ENCODE data around the gene RUNX3. TPM values are rescaled to one million over a fixed set of nuclear protein-coding genes. Genes with fewer than 3 reads are reported as not detected.

The RUNX3 gene
- total RNA-seq, 1 donor from 2014 or later: 0.41 TPM

GRCh38 chr1:24955779-24956365 lies 25.8 kb upstream of the RUNX3 start:
- Mint-ChIP-seq H3K36me3 (no peaks in the 10 kb centered on the region), H3K9me3 (no peaks in the 10 kb centered on the region), H3K27ac (no peak overlapping the region), H3K4me1 (ENCODE audit: unreplicated experiment) (no peaks in the 10 kb centered on the region), H3K27me3 (peaks cover 9% of the 10 kb centered on the region), H3K4me3 (no peak overlapping the region)
- TF ChIP-seq CTCF (conservative IDR thresholded peaks at IDR 0.05): no peak
- DNase-seq (ENCODE audit: extremely low spot score, unreplicated experiment): no peak

DNA sequence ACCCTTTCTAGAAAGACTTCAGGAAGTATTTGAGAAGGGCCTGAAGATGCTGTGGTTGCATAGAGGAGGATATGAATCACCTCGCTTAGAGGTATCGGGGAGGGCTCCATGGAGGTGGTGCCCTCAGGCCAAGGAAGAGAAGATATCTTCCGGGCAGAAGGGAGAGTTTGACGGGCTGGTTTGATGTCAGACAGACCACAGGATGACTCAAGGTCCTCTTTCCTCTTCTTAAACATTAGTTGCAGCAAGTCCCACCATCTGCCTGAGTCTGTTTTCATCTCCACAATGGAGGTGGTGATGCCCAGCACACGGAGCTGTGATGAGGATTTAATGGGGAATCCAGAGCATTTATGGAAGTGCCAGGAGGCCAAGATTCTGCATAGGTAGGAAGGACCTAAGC lies 25.1 kb upstream of the RUNX3 start:
- Mint-ChIP-seq H3K4me3 (no peak overlapping the region), H3K27ac (peak overlapping the region; percentile 6), H3K4me1 (ENCODE audit: unreplicated experiment) (no peaks in the 10 kb centered on the region), H3K9me3 (no peaks in the 10 kb centered on the region), H3K36me3 (no peaks in the 10 kb centered on the region), H3K27me3 (peaks cover 9% of the 10 kb centered on the region)
- TF ChIP-seq CTCF (conservative IDR thresholded peaks at IDR 0.05): no peak
- no peak for DNase-seq (ENCODE audit: extremely low spot score, unreplicated experiment)

DNA sequence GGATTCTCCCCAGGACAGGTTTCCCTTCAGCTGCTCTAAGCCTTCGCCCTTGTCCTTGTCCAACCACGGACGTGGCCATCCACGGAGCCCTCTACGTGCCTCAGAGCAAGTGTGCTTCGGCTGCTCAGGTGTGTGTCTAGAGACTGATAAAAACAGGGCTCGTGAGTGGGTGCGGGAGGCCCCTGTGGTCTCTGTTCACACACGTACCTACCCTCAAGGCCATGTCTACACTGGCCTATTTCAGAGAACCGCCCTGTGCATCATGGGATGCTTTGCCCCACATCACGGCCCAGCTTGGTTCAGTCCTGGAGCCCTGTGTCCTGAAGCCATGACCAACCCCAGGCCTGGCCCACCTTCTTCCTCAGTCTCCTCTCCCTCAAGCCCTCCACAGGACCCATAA lies 24.6 kb upstream of the RUNX3 start:
- Mint-ChIP-seq H3K27ac (no peak overlapping the region), H3K36me3 (no peaks in the 10 kb centered on the region), H3K4me3 (no peak overlapping the region), H3K27me3 (peaks cover 6% of the 10 kb centered on the region), H3K9me3 (no peaks in the 10 kb centered on the region), H3K4me1 (ENCODE audit: unreplicated experiment) (no peaks in the 10 kb centered on the region)
- no peak for DNase-seq (ENCODE audit: extremely low spot score, unreplicated experiment)
- TF ChIP-seq CTCF (conservative IDR thresholded peaks at IDR 0.05): no peak

DNA sequence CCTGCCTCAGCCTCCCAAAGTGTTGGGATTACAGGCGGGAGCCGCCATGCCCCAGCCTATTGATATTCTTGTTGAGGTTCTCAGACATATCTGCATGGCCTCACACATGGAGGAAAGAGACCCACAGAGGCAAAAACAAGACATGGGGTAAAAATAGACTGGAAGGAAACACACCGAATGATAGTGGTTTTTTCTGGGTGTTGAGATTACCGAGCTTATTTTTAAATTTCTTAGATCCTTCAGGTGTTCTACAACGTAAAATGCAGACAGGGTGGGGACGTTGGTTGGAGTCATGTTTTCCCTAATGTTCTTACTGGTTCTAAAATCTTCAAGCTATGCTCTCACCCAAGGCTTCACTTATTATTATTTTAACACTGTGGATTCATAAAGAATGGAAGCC lies 23.9 kb upstream of the RUNX3 start:
- H3K4me1 Mint-ChIP-seq (ENCODE audit: unreplicated experiment): peaks cover 3% of the 10 kb centered on the region
- H3K27ac Mint-ChIP-seq: no peak overlapping the region
- DNase-seq (ENCODE audit: extremely low spot score, unreplicated experiment): no peak
- no peaks in the 10 kb centered on the region for H3K36me3 Mint-ChIP-seq
- no peak for TF ChIP-seq CTCF (conservative IDR thresholded peaks at IDR 0.05)
- H3K4me3 Mint-ChIP-seq: no peak overlapping the region
- no peaks in the 10 kb centered on the region for H3K9me3 Mint-ChIP-seq
- H3K27me3 Mint-ChIP-seq: peaks cover 6% of the 10 kb centered on the region

DNA sequence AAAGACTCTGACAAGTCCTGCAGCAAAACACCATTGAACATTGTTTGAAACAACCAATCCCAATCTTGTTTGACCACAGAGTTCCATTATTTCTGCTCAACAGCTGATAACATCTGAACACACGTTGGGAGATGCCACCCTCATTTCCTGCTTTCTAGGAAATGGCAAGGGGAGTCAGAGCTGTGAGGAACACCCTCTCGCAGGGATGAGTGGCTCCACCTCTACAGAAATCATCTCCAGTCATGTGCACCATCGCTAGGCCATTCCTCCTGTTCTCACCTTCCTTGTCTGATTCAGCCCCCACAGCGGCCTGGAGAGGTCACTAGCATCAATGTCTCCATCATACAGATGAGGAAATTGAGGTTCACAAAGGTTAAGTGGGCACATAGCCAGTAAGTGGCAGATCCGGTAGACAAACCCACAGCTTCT lies 22.4 kb upstream of the RUNX3 start:
- no peaks in the 10 kb centered on the region for H3K36me3 Mint-ChIP-seq
- peaks cover 6% of the 10 kb centered on the region for H3K27me3 Mint-ChIP-seq
- H3K4me1 Mint-ChIP-seq (ENCODE audit: unreplicated experiment): peaks cover 7% of the 10 kb centered on the region
- no peak overlapping the region for H3K27ac Mint-ChIP-seq
- no peaks in the 10 kb centered on the region for H3K9me3 Mint-ChIP-seq
- H3K4me3 Mint-ChIP-seq: no peak overlapping the region
- DNase-seq (ENCODE audit: extremely low spot score, unreplicated experiment): no peak
- TF ChIP-seq CTCF (conservative IDR thresholded peaks at IDR 0.05): no peak
